CD4-positive, alpha-beta T cell treated with Interleukin-4 for 1 hour (primary cell): ENCODE results near the gene CCND1.
"Not testable (repeated sequence)": the region's sequence is repeated elsewhere in the genome, so short reads cannot be mapped to it uniquely, and the experiment has no call there.

ENCODE experiments used
- DNase-seq, 2 donors: peaks; one replicate each; pipeline ENCODE4 v3.0.0-alpha.2; 2020 to 2022

The CCND1 gene

GRCh38 chr11:69618237-69618636, 22.7 kb upstream of the CCND1 start:
- DNase-seq = no peak

DNA sequence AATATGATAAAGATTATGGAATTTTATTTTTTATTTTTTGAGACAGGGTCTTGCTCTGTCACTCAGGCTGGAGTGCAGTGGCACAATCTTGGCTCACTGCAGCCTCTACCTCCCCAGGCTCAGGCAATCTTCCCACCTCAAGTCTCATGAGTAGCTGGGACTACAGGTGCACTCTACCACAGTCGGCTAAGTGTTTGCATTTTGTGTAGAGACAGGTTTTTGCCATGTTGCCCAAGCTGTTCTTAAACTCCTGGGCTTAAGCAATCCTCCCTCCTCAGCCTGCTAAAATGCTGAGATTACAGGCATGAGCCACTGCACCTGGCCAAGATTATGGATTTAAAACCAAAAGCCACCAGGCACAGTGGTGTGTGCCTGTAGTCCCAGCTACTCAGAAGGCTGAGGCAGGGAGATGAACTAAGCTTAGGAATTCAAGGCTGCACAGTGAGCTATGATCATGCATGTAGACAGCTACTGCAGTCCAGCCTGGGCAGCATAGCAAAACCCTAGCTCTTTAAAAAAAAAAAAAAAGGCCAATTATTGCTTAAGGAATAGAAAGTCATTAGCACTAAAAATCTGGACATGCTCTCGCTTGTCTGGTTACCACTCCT, 20.2 kb upstream of the CCND1 start:
- DNase-seq = no peak

GRCh38 chr11:69622097-69622681, 18.8 kb upstream of the CCND1 start:
- DNase-seq = not testable (repeated sequence)

DNA sequence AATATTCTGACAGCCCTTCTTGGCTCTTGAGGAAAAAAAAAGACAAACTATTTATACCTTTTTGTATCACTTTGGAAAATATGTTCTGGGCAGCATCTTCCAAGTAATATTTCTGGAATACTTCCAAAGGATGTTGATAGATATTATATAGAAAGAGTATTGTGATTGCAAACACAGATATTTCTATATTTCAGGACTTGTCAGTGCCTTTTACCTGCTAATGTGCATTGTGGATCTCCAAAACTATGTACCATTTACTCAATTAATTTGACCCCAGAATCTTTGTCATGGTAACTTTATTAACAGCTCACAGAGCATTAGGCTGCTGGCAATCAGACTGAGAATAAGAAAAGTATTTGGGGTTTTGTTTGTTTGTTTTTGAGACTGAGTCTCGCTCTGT, 16.7 kb upstream of the CCND1 start:
- no peak for DNase-seq

DNA sequence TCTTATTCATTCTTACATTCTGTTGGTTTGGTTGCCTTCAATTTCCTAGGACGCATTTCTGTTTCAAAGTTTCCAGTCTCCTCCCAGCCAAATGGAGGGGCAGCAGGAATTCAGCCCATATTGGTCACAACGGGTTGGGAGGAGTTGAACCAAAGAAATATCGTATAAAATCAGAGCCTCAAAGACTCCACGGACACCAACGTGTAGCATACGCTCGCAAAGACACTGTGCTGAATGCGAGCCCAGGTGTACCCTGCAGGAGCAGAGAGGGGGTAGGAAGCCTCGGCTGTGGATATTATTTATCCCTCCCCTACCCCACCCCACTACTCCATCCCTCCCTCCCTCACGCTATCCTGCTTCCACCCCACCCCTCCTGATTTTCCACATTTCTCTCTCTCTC, 15.5 kb upstream of the CCND1 start:
- no peak for DNase-seq

DNA sequence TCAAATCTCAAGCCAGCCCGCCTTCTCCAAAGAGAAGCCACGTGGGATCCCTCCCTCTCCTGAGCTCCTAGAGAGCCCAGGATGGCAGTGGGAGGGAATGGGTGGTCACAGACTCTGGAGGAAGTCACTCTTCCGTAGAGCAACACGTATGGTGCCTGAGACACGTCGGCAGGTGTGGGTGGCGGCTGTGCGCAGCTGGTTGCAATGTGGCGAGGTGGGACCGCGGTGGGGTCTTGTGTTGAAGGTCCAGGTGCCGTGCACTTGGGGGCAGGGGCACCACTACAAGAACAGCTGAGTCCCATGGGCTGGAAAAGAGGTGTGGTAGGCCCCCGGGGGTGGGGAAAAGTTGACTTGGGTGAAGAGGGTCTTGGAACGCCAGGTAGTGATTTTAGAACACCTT, 13.4 kb upstream of the CCND1 start:
- DNase-seq = no peak

GRCh38 chr11:69630017-69630416, 10.9 kb upstream of the CCND1 start:
- no peak for DNase-seq

- DNase-seq = no peak
Observed at GRCh38 chr11:69630424-69630823, 10.5 kb upstream of the CCND1 start.

- DNase-seq = no peak
Observed at GRCh38 chr11:69632900-69633299, 8.1 kb upstream of the CCND1 start.

- DNase-seq = no peak
Observed at GRCh38 chr11:69634069-69634468, 6.9 kb upstream of the CCND1 start.

- DNase-seq = no peak
Observed at GRCh38 chr11:69634590-69634989, 6.4 kb upstream of the CCND1 start.

DNA sequence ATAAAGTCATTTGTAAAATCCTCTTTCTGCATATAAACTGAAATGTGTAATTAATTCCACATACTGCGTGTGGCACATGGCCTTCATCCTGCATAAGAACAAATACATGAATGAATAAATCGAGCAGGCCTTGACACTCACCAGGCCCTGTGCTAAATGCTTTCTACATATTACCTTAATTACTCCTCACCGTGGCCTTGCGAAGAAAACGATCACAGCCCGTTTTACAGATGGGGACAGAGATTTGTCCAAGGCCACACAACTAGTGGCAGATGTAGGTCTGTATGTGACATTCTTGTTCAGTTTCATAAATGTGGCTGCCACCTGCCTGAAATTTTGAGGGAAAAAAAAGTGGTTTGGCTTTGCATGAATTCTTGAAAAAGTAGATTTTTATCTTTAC, 5.8 kb upstream of the CCND1 start:
- no peak for DNase-seq

DNA sequence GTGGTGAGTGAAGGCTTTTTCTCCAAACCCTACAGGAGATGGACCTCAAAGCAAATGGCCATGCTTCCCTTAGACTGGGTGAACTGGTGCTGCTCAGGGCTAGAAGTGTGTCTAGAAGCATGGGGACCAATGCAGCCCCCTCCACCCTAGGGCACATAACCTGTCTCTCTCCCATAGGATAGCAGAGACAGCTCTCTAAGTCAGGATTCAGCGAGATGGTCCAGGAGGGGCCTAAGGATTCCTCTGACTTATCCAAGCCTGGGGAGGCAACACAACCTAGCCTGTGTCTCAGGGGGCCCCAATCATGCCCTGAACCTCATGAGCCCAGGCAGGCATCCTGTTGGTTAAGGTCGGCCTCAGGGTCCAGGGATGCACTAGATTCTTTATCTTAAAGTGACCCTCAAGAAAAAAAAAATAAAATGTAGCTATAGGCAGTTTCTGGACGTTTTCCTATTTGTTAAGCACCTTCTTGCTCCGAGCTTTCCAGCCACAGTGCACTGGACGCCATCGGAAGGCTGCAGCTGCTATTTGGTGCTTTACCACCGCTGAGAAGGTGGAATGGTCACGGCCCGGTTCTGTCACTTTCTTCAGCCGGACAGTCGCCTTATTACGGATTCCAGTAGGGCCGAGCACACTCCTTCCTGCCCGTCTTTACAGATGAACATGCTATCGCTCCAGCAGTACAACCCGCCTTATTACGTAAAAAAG, 5.0 kb upstream of the CCND1 start:
- no peak for DNase-seq

DNA sequence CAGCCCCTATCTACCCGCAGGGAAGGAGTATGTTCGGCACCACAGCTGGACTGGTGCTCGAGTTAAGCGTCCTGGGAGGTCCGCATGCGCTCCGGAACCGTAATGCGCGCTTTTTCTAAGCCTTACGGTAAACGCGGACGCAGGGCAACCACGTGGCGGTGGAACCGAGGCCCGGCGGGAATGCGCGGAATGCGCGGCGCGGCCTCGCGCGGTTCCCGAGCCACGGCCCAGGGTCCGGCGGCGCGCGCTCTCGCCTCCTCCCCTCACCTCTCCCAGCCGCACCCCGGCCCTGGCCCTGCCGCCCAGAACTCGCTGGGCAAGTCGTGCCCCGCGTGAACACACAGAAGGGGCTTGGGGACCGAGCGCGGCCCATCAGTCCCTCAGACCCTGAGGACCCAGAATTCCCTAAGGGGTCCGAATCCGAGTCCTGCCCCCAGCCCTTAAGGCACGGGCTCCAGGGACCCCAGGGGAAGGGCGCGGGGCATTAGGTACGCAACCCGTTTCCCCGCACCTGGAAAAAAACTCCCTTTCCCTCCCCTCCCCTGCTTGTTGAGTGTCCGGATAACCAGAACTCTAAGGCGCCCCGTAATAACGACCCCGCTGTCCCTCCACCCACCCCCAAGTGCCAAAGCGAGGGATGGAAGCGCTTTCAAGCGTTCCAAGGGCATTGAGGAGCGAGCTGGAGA, 4.3 kb upstream of the CCND1 start:
- DNase-seq = no peak

DNA sequence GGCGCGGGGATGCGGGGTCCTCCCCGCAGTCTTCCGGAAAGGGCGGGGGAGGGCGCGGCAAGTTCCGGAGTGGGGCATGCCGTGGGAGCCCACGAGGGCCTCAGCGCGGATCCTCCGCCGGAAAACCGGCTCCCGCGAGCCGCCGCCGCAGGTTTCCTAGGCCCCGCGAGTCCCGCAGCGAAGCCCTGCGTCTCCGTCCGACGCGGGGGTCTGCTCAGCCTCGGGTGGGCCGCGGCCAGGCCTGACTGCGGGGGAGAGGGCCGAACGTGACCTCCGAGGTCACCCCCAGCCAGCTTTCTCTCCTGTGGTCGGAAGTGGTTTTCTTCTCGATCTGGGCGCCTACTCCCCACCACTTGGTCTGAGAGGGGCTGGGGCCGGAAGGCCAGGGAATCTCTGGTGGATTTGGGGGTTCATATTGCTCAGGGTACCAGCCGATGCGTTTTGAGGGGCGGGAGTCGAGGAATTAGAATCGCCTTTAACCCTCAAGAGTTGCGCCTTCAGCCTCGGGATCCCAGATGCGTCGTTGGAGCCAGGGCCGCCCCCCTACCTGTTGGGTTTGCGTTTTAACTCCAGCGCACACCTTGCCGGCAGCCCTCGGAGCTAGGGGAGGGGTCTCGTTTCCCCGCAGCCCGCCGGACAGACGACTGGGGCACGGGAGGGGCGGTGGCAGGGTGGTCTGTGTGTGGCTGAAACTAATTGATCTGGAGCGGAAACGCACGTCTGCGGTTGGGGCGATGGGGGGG, 3.6 kb upstream of the CCND1 start:
- no peak for DNase-seq

DNA sequence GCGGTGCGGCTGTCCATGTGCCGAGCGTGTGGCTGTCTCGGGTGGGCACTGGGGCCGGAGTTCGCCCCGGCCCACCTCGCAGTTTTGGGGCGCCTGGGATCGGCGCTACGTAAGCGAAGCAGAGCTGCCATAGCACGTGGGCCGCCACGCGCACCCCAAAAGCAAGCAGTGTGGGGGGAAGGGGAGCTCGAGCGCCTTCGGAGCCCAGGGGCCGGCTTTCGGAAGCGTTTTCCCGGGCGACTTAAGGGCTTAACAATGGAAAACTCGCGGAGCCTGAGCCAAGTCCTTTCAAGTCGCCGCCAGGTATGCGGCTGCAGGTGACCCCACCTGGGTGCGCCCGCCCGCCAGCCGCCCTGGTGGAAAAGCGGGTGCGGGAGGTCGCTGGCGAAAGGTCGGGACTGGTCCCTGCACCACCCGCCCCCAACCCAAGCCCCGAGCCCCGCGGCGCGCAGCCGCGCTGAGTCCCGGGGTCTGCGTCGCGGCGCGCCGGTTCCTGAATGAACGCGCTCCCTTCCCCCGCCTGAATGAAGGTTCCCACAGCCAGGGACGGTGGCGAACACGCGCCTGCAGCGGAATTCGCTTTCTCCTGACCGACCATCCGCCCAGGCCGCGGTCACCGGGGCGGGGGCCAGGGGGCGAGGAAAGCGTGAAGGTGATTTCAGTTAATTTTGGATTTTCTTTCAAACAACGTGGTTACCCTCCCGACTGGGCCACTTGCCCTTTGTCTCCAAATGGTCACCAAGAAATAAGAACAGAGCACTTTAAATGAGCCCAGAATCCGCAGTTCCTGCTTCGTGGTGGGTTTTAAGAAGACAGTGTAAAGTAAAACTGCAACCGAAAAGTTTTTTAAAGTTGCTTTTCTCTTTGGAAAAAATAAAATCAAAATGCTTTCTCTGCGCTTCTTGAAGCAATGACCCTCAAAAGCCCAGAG, 2.8 kb upstream of the CCND1 start:
- no peak for DNase-seq

DNA sequence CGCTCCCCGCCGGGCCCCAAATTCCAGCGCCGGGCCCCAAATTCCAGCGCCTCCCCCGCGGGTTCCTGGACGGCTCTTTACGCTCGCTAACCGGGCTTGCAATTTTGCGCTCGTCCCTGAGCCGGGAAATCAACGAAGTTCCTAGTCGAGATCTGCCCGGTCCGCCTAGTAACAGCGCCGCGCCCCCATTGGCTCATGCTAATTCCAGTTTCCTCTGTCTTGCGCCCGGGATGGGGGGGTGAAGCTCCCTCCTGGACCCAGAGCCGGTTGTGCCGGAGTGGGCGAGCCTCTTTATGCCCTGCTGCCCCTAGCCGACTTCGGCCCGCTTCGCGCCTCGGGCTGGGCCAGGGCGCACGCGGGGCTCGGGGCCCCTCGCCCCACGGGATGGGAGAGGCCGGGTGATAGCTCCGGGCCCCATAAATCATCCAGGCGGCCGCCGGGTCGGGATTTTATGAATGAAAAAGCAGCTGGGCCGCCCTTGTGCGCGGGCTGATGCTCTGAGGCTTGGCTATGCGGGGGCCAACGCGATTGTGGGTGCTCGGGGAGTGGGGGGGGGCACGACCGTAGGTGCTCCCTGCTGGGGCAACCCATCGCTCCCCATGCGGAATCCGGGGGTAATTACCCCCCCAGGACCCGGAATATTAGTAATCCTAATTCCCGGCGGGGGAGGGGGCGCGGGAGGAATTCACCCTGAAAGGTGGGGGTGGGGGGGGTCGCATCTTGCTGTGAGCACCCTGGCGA, 1.8 kb upstream of the CCND1 start:
- DNase-seq = no peak

- no peak for DNase-seq
Observed at GRCh38 chr11:69639831-69640230, 1.1 kb upstream of the CCND1 start.

- DNase-seq = peak in 1 of 2 donors; percentile 13
Observed at GRCh38 chr11:69640260-69640994, 529 bp upstream of the CCND1 start.

DNA sequence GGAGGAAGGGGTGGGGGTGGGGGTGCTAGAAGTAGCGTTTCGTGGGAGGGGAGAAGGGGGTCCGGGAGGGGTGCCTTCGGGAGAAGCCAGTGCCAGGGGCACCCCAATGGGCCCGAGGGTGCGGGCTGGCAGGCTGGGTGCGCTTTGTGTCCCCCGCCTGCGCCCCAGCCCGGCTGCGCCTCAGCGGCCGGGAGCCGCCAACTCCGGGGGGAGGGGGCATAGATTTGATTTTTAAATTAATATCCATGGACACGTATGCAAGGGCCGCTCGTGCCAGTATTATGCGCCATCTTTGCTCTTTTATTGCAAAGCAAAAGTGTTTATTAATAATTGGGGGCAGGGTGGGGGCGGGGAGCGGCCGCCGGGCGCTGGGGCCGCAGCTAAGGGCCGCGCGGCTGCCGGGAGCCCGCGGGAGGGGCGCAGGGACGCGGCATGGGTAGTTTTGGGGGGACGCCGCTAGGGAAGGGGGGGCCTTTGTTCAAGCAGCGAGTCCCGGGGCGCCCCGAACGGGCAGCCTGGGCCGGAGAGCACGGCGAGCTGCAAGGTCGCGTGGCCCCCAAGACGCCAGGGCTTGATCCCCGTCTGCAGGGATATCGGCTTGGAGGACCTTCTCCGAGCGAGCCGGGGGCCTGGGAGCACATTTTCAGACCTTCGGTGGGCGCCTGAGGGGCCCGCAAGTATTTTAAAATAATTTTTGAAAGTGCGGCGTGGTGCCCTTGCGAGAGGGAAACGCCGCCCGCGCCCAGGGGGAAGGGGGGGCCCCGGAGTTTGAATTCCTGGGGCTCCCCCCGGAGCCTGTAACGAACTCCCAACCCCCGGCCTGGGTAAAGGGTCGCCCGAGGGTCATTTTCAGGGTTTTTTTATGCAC, 959 bp downstream of the CCND1 start:
- no peak for DNase-seq
